Activated CD4-positive, CD25-positive, alpha-beta regulatory T cell treated with anti-CD3 and anti-CD28 coated beads, Interleukin-2, amount 50 U/mL, for 24 hours (primary cell): ENCODE results near the gene SURF1.
"Not testable (repeated sequence)": the region's sequence is repeated elsewhere in the genome, so short reads cannot be mapped to it uniquely, and the experiment has no call there.

Experiments used
- ATAC-seq, 2 donors: fragments of 150-1000 bp; cut with Tn5 transposase; one replicate each; pipeline ENCODE4 v1.10.0; 2021; ENCODE audit warnings: mild to moderate bottlenecking in 1 of 2, moderate library complexity in 1 of 2

SURF1 gene

GRCh38 chr9:133320421-133320881, 35.8 kb downstream of the SURF1 start:
- ATAC-seq = no peak

- not testable (repeated sequence) for ATAC-seq
Measured at GRCh38 chr9:133317551-133317950, 38.7 kb downstream of the SURF1 start.

DNA sequence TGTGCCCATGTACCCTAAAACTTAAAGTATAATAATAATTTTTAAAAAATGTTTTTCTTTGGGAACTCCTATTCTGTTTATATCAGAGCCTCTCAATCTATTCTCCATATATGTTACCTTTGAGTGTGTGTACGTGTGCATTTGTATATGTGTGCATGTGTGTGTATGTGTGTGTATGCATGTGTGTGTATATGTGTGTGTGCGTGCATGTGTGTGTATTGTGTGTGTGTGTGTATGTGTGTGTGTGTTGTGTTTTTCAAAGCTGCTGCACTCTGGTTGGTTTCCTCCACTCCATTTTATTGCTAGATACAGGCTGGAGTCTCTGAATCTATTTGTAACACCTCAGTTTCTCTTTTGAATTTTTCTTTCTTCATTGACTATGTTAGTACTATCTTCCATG, 40.3 kb downstream of the SURF1 start:
- no peak for ATAC-seq

GRCh38 chr9:133309608-133310007, 46.7 kb downstream of the SURF1 start:
- ATAC-seq = no peak

- ATAC-seq = no peak
Measured at GRCh38 chr9:133307301-133307700, 49.0 kb downstream of the SURF1 start.

DNA sequence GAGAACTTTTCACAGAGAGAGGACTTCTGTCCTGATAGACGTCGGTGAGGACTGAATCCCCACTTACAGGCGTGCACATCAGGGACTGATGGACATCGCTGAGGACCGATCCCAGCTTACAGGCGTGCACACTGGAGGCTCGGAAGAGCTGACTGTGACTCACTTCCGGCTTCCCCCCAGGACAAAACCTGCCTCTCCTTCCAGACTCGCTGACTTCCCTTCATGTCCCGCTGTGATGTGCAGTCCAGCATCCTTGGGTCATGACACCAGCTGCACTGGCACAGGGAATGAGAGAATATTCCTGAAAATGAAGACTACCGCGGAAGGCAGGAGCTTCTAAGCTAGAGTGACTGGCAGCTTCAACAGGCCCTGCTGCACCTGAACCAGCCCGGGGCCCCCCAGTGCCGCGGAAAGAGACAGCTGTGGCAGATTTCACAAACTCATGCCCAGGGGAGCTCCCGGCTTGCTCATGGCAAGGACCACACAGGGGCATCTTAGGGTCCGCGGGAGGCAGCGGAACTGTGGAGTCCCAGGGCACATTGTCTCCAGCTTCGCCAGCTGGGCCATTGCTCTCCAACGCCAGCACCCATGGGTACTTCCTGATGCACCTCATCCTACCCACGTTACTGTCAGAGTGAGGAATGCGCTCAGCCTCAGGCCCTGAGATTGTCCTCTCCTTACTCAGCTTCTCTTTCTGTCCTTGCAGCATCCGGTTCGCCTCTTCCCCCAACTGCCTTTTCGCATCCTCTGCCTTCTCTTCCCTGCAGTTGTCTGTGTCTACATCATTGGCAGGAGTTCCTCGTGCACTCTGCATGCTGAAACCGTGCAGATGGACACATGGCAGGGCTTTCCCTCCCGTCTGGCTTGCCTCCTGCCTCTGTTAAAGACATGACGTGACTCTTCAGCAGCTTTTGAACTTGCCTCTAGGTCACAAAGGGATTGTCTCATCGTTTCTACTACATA, 49.8 kb downstream of the SURF1 start:
- ATAC-seq = no peak

- ATAC-seq = no peak
Measured at GRCh38 chr9:133305731-133306130, 50.6 kb downstream of the SURF1 start.

- no peak for ATAC-seq
Measured at GRCh38 chr9:133304477-133305377, 51.6 kb downstream of the SURF1 start.

DNA sequence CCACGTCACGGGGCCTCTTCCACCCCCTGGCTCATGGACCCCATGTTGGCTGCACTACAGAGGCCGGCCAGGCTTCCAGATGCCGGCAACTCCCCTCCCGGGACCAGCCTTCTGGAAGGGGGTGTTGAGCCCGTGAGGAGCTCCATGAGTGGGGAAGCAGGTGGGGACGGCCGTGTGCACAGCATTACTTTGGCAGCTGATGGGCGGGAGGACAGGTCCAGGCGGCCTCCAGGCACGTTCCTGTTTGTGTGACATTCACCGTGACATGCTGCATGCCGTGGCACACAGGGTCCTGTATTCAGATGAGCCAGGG, 52.2 kb downstream of the SURF1 start:
- no peak for ATAC-seq

DNA sequence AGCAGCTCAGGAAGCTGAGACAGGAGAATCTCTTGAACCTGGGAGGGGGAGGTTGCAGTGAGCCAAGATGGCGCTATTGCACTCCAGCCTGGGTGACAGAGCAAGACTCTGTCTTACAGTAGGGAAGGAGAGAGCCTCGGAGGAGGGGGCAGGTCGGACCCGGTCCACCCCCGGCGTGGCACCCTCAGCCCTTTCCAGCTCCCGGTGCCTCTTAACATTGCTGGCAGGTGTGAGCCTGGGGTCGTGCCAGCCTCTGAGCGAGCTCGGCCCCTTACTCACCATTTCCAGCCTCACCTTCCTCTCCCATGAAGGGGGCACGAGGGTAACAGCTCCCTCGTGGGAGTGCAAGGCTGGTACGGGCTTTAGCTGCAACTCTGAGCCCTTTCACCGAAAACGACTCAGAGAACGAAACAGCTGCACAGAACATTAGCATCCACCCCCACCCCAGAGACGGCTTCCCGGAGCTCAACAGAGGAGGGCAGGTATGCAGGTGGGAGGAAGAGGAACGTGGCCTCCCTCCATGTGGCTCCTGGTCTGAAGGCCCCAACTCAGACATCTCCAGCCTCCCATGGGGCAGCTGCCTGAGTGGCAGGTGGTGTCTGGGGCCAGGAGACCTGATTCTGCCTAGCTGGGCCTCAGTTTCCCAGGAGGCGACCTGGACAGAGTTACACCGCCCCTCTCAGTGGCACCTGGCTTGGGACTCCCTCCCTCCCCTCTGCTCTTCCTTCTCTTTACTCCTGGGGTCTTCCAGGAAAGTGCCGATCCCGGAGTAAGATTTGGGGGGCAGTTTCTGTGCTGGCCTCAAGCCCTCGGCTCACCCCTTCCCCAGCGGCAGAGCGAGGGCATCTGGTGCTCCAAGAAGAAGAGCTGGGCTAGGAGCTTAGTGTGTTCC, 52.8 kb downstream of the SURF1 start:
- no peak for ATAC-seq
